GM18507 (cell line): Measurements from ENCODE around the gene DCLRE1C.
"Not testable (repeated sequence)": the region's sequence is repeated elsewhere in the genome, so short reads cannot be mapped to it uniquely, and the experiment has no call there.

Source experiments
- DNase-seq: peaks from one replicate; pipeline ENCODE4 v3.0.0; 2011; ENCODE audit warnings: low read depth; ENCODE audit not compliant: insufficient read length; ENCODE audit errors: extremely low spot score
- FAIRE-seq: peaks from 2 replicates; lab custom pipeline; 2011; peaks lifted over from hg19 to GRCh38; lab: Jason Lieb, UNC

The DCLRE1C gene

DNA sequence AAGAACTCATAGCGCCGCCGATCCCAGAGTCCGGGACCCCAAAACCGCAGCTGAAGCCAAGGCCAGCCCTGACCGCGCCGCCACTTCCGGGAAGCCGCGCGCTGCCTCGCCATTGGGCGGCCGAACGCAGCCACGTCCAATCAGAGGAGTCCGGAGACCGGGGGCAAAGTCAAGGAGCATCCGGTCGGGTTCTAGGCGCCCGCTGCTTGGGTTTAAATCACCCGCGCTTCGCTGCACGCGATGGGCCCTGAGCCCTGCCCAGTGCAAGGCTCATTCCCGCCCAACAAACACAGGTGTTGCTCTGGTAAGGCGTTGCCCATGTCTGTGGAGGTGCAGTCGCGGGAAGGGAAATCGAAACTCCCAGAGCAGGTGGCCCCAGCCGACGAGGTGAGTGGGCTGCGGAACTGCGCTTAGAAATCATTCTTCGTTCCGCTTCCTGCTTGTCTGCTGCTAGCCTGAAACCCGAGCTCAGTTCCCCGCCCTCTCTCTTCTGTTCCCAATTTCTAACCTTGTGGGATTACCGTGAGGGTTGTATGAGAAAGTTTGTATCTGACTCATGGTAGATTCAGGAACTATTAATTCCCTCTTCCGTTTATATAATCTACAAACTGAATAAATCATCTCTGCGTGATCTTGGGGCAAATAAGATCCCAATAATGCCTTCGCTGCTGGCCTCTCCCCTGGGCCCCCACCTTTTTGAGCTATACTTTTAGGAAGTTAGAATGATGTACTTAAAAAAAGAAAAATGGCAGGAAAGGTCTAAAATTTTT lies at the start of gene DCLRE1C:
Gene DCLRE1C, minus strand, starts transcription at position 96 of the 770 bp plus-strand sequence. Its CDS starts 86 bp downstream, at position 10.
- peak; percentile 84 for DNase-seq
- peak; percentile 95 for FAIRE-seq

DNA sequence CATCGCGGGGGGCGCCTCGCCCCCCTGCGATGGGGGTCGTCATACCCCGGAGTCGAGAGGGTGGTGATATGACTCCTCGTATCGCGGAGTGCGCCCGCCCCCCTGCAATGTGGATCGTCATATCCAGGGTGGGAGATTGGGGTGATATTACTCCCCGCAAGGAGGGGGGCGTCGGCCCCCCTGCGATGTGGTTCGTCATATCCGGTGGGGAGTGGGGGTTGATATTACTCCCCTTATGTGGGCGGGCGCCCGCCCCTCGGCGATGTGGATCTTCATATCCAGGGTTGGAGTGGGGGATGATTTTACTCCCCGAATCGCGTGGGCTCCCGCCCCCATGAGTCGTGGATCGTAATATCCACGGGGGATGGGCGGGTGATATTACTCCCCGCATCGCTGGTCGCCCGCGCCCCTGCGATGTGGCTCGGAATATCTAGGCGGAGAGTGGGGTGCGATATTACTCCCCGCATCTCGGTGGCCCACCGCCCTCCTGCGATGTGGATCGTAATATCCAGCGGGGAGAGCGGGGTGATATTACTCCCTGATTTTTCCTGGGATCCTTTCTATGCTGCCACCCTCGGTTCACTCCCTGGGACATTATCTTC lies 42.2 kb upstream of the DCLRE1C start:
- FAIRE-seq (no peak), DNase-seq (no peak)

DNA sequence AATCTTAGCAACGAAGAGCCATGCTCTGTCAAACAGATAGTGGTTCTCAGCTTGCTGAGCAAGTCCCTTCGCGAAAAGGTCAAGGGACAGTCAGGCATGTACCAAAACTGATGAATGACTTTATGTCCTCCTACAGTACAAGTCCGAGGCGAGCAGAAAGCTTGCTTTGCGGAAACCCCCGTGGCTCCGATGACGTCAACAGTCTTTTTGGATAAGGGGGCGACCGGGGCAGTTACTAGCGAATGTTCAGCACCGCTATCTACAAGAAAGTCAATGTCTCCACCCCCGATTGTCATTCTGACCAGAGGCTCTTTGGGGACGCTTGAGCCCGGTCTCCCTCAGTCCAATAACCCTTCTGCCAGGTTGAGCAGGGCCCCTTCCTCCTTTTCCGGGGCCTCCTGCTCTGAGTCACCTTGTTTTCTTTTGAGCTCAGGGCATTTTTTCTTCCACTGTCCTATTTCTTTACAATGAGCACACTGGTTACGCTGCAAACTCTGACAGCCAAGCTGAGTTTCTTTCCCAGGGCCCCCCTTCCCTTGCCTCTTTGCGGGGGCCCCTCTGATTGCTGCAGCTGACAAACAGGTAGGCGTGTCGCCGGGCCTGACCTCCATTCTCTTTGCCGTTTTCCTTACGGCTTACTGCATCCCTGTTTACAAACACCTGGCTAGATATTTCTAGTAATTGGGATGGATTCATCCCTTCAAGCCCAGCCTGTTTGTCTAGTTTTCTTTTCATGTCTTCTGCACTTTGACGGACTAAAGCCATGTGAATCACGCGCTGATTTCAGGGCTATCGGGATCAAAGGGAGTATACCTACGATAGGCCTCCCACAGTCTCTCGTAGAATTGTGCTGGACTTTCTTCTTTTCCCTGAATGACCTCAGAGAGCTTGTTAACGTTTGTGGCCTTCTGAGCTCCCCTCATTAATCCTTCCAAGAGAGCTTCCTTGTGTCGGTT lies 39.9 kb upstream of the DCLRE1C start:
- not testable (repeated sequence) for FAIRE-seq, DNase-seq

DNA sequence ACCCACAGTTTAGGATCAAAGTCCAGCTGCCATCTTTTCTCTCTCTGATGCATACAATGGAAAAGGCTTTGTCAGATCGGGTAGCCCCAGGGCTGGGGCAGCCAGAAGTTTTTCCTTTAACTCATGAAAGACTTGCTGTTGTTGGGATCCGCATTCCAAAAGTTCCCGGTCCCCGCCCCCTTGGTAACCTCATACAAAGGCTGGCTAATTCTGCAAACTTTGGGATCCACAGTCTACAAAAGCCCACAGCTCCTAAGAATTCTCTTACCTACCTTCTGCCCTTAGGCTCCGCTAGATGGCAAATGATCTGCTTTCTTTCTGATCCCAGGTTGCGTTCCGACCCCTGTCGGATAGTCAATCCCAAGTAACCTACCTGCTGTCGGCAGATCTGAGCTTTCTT lies 38.4 kb upstream of the DCLRE1C start:
- FAIRE-seq, DNase-seq: not testable (repeated sequence)

DNA sequence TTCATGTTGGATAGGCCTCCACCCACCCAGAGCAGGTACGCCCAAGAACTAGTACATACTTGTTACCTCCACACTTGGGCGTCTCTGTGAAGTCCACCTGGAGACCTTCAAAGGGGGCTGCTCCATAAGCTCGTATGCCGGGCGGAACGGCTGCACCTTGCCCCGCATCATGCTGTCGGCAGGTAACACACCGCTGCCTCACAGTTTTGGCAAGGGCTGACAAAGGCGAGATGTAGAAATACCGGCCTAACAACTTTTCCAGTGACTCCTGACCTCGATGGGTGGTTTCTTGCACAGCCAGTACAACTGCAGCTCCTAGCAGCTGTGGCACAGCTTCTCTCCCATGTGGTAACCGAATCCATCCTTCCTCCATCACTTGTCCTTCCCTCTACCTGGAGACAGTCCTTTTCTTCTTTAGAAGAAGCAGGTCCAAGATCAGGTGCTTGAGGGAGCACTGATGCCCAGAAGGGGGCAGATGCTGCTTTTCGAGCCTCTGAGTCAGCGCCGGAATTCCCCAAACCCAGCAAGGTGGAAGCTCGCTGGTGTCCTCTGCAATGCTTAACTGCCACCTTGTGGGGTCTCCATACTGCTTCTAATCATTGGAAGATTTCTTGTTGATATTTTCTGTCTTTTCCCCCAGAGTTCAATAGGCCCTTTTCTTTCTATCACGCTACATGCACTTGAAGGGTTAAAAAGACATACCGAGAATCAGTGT lies 37.3 kb upstream of the DCLRE1C start:
- FAIRE-seq = peak; percentile 63
- not testable (repeated sequence) for DNase-seq

DNA sequence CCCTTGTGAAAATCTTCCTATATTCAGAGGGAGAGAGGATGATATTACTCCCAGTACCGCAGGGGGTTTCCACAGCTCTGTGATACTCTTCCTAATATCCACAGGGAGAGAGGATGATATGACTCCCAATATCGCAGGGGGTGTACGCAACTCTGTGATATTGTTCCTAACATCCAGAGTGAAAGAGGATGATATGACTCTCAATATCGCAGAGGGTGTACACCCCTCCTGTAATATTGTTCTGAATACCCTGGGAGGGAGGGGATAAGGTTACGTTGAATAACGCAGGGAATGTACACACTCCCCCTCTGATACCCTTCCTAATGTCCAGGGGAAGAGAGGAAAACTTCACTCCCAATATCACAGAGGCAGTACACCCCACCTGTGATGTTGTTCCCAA lies 35.7 kb upstream of the DCLRE1C start:
- DNase-seq, FAIRE-seq: not testable (repeated sequence)

DNA sequence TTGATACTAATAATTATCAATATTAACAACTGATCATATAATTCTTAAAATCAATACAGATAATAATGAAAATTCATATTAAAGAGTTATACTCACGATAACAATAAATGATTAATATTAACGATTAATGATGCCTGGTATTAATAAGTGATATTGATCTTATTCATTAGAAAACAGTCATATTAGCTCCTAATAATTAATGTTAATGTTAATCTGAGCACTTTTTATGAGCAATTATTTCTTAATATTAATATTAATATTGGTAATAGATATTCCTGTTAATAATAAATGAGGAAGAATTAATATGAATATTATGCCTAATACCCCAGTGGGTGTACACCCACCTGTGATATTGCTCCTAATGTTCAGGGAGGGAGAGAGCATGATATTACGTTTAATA lies 28.8 kb upstream of the DCLRE1C start:
- FAIRE-seq = no peak
- no peak for DNase-seq

DNA sequence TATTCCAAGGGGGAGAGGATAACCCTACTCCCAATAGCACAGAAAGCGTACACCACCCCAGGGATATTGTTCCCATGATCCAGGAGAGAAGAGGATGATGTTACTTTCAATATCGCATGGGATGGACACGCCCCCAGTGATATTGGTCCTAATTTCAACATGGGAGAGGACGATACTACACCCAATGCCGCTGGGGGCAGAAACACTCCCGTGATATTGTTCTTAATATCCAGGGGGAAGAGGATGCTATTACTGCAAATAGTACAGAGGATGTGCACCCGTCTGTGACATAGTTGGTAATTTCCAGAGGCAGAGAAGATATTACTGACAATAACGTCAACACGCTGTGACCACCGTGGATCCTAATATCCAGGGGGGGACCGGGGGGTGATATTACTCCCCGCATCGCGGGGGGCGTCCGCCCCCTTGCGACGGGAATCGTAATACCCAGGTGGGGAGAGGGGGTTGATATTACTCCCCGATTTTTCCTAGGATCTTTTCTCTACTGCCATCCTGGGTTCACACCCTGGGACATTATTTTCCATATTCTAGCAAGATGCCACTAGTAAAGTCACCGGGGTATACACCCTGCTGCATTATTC lies 21.9 kb upstream of the DCLRE1C start:
- DNase-seq (no peak), FAIRE-seq (no peak)

DNA sequence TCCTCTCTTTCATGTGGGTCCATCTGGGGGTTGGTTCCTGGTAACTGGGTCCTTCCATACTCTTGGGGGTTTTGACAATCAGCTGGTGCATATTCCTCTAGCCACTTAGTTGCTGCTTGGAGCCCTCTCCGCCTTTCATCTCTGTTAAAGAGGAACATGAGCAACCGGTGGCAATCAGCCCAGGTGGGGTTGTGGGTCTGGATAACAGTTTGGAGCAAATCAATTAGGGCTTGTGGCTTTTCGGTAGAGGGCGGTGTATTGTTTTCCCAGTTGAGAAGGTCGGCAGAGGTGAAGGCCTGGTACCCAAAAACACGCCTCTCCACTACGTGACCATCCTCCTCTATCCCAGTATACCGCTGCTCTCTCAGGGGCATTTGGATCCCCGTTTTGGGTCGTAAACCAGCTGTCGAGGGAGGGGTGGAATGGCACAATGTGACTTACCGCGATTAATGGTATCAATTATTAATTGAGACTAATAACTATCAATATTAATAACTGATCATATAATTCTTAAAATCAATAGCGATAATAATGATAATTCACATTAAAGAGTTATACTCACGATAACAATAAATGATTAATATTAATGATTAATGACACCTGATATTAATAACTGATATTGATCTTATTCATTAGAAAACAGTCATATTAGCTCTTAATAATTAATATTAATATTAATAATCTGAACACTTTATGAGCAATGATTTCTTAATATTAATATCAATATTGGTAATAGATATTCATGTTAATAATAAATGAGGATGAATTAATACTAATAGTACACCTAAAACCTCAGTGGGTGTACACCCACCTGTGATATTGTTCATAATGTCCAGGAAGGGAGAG lies 20.5 kb upstream of the DCLRE1C start:
- not testable (repeated sequence) for FAIRE-seq, DNase-seq

DNA sequence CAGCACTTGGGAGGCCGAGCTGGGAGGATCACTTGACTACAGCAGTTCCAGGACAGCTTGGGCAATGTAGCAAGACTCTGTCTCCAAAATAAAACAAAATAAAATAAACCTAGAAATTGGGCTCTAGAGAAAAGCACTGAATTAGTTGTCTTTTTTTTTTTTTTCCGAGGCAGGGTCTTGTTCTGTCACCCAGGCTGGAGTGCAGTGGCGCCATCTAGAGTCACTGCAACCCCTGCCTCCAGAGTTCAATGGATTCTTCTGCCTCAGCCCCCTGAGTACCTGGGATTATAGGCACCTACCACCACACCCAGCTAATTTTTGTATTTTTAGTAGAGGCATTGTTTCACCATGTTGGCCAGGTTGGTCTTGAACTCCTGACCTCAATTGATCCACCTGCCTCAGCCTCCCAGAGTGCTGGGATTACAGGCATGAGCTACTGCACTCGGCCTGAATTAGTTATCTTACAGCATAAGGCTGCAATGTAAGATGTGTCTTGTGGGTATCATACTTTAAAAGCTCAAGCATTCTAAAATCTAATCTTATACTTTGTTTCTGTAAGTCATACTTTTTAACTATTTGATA lies 18.1 kb upstream of the DCLRE1C start:
- peak; percentile 62 for FAIRE-seq
- DNase-seq = no peak

DNA sequence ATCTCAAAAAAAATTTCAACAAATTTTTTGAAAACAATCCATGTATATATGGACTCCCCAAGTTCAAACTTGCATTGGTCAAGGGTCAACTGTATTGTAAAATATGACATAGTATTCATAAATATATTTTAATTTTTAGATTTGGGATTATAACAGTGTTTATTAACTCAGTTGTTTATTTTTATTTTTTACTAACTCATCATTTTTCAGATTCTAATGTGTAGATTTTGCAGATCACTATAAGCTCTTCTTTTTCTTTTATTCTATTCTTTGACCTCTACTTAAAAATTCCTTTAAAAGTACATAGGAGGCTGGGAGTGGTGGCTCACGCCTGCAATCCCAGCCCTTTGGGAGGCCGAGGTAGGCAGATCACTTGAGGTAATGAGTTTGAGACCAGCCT lies 14.0 kb upstream of the DCLRE1C start:
- no peak for FAIRE-seq
- no peak for DNase-seq

DNA sequence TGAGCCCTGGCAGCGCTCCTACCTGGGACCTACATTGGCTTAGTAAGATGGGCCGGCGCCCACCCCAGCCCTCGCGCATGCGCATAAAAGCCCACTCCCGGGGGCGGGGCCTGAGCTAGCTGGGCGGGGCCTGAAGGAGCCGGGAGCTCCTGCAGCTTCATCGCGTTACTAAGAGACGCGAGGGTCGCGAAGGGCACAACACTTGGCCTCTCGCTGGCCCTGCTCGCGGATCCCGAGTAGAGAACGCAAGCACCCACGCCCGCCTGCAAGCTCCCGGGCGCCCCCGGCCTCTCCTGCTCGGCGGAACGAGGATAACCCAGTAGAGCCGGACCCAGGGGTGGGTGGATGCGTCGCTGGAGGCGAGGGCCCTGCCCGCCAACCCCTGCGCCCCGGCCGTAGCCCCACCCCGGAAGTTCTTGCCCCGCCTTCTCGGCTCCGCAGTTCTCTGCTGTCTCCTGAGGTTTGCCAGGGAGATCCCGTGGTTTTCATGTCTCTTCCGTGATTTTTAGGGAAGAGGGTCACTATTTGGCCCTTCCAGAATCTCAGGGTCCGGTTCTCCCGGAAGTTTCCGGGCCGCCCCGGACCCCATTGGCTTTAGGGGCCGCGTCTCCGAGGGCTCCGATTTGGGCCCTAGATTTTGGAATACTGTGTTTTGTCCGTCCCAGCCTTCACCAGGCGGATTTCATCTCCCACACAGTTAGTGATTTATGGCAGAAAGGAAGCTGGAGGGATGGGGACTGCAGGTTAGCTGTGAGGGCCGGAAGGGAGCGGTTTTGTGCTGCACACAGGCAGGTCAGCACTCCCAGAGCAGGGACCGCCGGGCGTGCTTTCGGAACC lies 5.5 kb upstream of the DCLRE1C start, which contains the start of gene MEIG1:
Gene MEIG1, plus strand, starts transcription at position 168 of the 837 bp plus-strand sequence. CDS start 7,081 bp downstream, outside the sequence.
- DNase-seq (peak; percentile 87), FAIRE-seq (no peak)

DNA sequence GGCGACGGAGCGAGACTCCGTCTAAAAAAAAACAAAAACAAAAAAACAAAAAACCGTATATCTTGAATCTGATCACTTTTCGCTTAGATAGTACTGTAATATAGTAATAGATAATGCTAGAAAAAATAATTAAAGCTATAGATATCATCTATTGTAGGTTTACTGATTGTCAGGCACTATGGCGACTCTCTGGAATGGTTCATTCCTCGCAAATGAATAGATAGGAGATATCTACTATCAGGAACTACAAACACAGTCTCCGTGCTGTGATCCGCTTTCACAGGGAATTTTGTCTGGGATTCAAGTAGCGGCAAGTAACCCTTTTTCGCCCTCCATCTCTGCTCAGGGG lies 5.0 kb upstream of the DCLRE1C start:
- FAIRE-seq (no peak), DNase-seq (no peak)

DNA sequence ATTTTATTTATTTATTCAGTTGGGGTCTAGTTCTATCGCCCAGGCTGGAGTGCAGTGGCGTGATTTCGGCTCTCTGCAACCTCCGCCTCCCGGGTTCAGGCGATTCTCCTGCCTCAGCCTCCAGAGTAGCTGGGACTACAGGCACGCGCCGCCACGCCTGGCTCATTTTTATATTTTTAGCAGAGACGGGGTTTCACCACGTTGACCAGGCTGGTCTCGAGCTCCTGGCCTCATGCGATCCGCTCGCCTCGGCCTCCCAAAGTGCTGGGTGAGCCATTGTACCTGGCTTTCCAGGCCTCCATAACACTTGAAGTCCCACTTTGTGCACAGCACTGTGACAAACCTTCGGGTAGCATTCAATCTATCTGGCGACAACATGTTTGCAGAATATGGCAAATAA lies 1.0 kb upstream of the DCLRE1C start:
- FAIRE-seq (no peak), DNase-seq (no peak)

DNA sequence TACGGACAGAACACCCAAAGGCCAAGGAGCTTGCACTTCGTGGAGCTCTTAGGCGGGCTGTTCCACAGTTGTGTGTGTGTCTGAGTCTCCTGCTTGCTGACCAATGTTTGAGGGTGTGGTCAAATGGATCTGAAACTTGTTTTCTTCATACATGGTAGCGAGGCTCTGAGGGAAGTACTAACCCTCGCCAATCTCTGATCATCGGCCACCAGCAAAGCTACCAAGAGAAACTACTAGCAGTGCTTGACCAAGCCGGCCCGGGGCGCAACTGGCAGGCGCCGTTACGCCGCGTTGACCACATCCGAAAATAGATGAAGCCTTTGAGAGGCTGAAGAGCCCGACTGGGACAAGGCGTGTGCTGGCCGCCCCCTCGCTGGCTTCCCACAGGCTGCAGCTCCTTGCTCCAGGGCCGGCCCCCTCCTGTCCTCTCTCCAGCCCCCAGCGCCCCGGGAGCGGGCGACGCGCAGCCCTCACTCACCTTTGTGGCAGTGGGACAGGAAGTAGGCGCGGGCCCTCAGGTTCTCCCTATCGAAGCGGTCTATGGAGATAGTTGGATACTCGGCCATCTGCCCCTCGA lies 384 bp downstream of the DCLRE1C start:
- FAIRE-seq (no peak), DNase-seq (peak; percentile 25)

DNA sequence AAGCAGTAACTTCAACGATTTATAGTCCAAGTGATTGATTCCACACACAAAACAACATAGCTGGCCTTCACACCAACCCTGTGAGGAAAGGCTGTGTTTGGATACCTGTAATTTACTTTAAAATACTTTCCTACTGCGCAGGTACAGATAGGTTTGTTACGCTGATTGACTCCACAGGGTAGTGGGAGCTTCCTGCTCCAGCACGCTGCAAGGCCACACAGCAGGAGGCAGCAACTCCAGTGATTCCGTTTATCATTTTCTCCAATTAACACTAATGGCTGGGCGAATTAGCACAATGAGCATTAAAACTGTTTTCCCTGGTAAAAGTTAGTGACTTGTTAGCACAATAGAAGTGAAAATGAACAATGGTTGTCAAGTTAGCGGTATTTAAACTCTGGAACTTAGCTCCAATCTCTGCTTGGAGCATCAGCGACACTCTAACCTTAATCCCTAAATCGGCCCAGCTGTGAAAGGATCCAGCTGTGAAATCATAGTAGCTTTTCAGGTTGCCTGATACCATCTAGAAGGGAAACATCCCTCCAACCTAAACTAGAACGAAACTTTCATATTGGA lies 959 bp downstream of the DCLRE1C start:
- DNase-seq (no peak), FAIRE-seq (no peak)
